ENCODE measurements around the gene CNP.

DNA sequence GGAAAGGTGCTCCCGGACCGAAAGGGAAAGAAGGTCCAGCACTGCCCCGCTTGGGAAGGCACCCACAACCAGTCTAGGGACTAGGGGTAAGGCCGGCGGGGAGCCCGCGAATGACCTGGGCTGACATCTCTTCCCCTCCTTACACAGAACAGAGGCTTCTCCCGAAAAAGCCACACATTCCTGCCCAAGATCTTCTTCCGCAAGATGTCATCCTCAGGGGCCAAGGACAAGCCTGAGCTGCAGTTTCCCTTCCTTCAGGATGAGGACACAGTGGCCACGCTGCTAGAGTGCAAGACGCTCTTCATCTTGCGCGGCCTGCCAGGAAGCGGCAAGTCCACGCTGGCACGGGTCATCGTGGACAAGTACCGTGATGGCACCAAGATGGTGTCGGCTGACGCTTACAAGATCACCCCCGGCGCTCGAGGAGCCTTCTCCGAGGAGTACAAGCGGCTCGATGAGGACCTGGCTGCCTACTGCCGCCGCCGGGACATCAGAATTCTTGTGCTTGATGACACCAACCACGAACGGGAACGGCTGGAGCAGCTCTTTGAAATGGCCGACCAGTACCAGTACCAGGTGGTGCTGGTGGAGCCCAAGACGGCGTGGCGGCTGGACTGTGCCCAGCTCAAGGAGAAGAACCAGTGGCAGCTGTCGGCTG lies 1.5 kb downstream of the CNP start:
- no peak for TF ChIP-seq CTCF (IDR thresholded peaks at IDR 0.05)
- TF ChIP-seq POLR2A (IDR thresholded peaks at IDR 0.05), result no peak
- no peak for TF ChIP-seq POLR2AphosphoS5 (IDR thresholded peaks at IDR 0.05; ENCODE audit: insufficient read depth in 1 of 2, low read depth in 1 of 2)

All from vagina (tissue), 2 donors.